Measurements from ENCODE around the gene SSRP1. TPM values are rescaled to one million over a fixed set of nuclear protein-coding genes. Genes with fewer than 3 reads are reported as not detected.

Gene SSRP1
- total RNA-seq, 1 donor: 61.7 TPM

DNA sequence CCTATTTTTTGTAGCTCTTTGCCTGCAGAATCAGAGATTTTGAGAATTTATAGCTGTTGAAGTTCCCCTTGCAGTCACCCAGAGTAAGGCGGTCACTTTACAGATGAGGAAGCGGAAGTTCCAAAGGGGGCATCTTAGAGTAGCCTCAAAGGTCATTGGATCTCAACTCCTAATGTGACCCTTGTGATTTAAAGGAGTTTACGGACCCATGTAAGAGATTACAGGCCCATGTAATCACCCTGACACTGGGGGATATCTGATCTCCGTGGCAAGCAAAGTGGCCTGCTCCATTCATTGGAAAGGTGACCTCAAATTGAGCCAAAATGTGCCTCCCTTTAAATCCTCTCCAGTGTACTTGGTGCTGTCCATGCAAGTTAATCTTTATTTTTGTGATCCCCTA is 18.2 kb upstream of the SSRP1 start:
- DNase-seq (ENCODE audit: low read depth): no peak
- TF ChIP-seq, protein P1, sequence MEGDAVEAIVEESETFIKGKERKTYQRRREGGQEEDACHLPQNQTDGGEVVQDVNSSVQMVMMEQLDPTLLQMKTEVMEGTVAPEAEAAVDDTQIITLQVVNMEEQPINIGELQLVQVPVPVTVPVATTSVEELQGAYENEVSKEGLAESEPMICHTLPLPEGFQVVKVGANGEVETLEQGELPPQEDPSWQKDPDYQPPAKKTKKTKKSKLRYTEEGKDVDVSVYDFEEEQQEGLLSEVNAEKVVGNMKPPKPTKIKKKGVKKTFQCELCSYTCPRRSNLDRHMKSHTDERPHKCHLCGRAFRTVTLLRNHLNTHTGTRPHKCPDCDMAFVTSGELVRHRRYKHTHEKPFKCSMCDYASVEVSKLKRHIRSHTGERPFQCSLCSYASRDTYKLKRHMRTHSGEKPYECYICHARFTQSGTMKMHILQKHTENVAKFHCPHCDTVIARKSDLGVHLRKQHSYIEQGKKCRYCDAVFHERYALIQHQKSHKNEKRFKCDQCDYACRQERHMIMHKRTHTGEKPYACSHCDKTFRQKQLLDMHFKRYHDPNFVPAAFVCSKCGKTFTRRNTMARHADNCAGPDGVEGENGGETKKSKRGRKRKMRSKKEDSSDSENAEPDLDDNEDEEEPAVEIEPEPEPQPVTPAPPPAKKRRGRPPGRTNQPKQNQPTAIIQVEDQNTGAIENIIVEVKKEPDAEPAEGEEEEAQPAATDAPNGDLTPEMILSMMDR (IDR thresholded peaks at IDR 0.05; ENCODE audit: insufficient read depth, low read depth, low read length): no peak
- H3K4me3 ChIP-seq (ENCODE audit: low read depth, low read length): no peak overlapping the region

DNA sequence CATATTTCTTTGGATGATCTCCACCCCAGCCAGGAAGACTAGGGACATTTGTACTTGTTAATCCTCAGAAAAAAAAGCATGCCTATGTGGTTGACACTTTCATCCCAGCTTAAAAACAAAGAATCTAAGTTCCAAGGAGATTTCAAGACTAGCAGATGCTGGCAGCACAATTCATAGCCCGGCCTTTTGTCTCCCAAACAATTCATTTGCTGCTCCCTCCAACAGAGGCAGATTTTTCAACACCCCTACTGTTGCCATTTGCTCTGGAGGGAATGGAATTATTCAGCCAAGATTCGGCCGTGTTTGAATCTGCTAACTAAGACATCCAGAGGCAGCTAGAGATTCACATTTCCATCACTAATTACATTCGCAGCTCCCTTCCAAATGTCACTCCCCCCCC is 17.8 kb upstream of the SSRP1 start:
- DNase-seq (ENCODE audit: low read depth): no peak
- no peak overlapping the region for H3K4me3 ChIP-seq (ENCODE audit: low read depth, low read length)
- TF ChIP-seq, protein P1 (IDR thresholded peaks at IDR 0.05; ENCODE audit: insufficient read depth, low read depth, low read length): no peak

DNA sequence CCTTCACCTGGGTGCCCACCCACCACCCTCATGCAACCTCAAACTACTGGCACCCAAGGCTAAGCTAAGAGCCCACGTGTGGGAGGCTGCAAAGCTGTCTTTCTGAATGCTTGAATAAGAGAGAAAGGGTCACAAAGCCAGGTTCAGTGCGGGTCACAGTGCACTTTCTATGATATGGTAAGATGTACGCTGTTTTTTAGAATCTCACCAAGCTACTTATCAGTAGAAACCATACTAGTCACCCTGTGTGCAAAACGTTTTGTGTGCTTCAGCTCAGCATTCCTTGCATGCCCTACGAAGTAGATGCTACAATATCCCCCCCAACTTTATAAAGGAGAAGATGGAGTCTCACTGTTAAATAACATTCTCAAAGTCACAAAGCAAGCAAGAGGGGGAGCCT is 17.3 kb upstream of the SSRP1 start:
- DNase-seq (ENCODE audit: low read depth): no peak
- H3K4me3 ChIP-seq (ENCODE audit: low read depth, low read length): no peak overlapping the region
- TF ChIP-seq, protein P1 (IDR thresholded peaks at IDR 0.05; ENCODE audit: insufficient read depth, low read depth, low read length): no peak

DNA sequence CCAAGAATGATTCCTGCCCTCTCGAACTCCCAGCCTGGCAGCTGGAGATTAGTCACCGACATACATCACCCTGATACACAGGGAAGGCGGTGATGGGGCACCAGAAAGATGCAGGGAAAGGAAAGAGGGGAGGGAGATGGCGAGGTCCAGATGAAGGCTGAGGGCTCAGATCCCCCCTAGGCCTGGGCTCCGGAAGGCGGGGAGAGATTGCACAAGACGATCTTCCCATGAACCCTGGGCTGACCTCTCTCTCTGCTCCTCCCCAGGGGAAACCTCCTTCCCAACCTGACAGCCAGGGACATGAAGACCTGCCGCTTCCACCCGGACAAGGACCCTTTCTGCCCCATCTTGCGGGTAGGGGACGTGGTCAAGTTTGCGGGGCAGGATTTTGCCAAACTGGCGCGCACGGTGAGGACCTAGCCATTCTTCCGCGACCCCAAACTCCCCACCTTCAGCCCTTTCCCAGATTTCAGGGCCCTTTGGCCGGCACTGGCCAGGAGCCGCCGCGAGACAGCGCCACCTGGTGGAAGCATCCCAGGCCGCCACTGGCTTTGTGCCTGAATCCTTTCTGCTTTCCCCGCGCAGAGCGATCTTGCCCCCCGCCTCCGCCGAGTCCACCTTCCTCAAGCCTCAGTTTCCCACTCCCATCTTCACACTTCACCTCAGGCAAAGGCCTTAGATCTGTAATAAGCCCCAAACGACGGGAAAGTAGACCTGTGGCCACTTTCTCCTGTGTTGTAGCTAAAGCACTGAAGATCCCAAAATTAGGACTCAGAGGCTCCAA is 14.0 kb upstream of the SSRP1 start:
- H3K4me3 ChIP-seq (ENCODE audit: low read depth, low read length): no peak overlapping the region
- peak; percentile 56 for DNase-seq (ENCODE audit: low read depth)
- TF ChIP-seq, protein P1 (IDR thresholded peaks at IDR 0.05; ENCODE audit: insufficient read depth, low read depth, low read length): peak; percentile 80

DNA sequence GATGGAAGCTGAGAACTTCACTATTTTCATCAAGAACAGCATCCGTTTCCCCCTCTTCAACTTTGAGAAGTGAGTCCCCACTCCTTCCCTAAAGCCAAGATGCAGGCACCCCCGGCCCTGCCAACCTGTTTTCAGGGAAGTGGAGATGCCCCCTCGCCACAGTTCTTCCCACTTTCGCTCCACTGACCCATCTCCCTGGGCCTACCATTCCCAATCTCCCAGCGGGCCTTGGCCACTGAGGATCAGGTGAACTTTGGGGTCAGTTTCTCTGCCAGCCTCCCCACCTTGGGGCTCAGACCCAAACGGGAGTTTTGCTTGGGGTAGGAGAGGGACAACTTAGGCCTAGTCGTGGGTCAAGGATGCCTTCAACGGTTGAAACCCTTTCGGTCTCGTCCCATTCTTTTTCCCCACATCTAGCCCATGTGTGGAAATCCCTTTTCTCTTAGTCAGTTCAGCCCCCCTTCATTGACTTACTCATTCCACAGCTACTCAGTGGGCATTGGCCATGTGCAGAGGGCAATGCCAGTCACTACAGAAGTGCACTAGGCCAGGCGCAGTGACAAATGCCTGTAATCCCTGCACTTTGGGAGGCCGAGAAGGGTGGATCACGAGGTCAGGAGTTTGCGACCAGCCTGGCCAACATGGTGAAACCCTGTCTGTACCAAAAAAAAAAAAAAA is 13.1 kb upstream of the SSRP1 start:
- no peak for DNase-seq (ENCODE audit: low read depth)
- TF ChIP-seq, protein P1 (IDR thresholded peaks at IDR 0.05; ENCODE audit: insufficient read depth, low read depth, low read length): no peak

DNA sequence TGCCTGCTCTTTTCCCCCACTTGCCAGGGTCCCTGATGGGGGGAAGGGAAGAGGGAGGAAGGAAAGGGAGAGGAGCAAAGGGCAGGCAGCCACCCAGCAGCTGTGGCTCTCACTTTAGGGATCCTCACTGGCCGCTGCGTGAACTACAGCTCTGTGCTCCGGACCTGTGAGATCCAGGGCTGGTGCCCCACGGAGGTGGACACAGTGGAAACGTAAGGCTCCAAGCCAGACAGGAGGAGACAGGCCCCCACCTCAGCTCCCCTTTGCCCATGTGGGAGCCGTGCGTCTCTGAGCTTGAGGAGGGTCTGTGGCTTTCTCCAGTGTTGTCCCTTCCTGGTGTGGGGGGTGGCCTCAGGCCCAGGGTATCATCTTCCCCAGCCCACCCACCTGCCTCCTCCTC is 12.4 kb upstream of the SSRP1 start:
- DNase-seq (ENCODE audit: low read depth): no peak

More for the DNA sequence above, 13.1 kb upstream of the SSRP1 start:
- no peak overlapping the region for H3K4me3 ChIP-seq (ENCODE audit: low read depth, low read length)

More for the DNA sequence above, 12.4 kb upstream of the SSRP1 start:
- no peak overlapping the region for H3K4me3 ChIP-seq (ENCODE audit: low read depth, low read length)
- TF ChIP-seq, protein P1 (IDR thresholded peaks at IDR 0.05; ENCODE audit: insufficient read depth, low read depth, low read length): no peak

Data from fibroblast of villous mesenchyme (primary cell).